ENCODE results near the gene MUC6.

Gene MUC6

DNA sequence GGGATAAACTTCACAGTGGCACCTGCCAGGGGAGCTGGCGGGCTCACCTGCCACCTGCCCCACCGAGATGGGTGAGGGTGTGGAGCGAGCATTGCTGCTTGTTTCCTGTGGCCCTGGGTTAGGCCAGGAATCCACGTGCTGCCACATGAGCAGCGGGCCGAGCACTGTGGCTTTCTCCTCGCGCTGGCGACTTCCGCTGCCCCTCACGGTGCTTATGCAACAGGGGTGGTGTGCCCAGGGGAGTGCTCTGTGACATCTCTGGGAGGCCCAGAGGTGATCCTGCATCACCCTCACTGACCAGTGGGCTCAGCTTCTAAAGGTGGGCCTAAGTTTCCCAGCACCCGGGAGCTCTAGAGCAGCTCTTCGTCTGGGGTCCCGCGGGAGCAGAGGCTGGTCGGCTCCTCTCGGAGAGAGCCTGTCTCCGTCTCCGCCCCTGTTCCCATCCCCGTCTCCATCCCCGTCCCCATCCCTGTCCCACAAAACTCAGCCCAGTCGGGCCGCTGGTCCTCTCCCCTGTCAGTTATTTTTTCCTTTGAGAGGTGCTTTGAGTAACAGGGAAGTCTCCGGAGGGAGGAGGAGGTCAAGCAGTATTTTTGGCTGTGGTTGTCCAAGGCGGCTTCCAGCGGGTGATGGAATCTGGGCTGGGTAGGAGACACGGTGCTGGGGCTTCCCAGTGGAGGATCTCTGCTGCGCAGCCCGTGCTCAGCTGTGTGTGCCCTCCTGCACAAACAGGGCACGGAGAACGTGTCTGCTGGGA, 68.3 kb downstream of the MUC6 start:
- Histone ChIP-seq H3K9me3 (ENCODE audit: insufficient read depth, low read depth, low read length) (peaks cover 17% of the 10 kb centered on the region), H3K4me1 (ENCODE audit: insufficient read depth, low read length) (no peaks in the 10 kb centered on the region), H3K9ac (ENCODE audit: low read depth, low read length) (no peak overlapping the region), H3K4me3 (ENCODE audit: low read length) (no peak overlapping the region), H3K36me3 (ENCODE audit: insufficient read depth, low read depth, low read length) (peaks cover 47% of the 10 kb centered on the region), H3K27ac (ENCODE audit: low read length) (no peak overlapping the region), H3K27me3 (ENCODE audit: insufficient read depth, low read length) (no peaks in the 10 kb centered on the region)

DNA sequence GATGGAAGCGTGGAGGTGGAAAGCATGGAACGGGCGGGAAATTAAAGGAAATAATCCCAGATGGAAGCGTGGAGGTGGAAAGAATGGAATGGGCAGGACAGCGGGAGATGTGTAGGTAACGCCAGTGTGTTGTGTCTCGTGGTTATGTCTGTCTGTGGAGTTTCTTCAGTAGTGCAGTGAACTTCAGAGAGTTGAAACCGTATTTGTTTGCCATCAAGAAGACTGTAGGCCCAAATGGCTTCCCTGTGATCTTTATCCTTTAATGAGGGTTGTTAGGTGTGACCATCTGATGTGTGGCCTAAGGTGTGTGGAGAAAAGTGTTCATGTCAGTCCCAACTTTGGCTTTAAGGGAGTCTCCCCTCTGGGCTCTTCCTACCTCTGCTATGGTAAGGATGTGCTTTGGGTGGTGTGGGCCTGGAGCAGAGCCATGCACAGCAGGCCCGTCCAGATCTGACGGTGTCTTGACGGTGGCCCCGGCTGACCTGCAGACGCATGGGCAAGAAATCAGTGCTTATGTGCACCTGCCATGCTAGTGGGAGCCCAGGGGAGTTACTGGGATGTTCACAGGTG, 71.2 kb downstream of the MUC6 start:
- Histone ChIP-seq H3K27ac (ENCODE audit: low read length) (no peak overlapping the region), H3K9me3 (ENCODE audit: insufficient read depth, low read depth, low read length) (peaks cover 19% of the 10 kb centered on the region), H3K4me1 (ENCODE audit: insufficient read depth, low read length) (no peaks in the 10 kb centered on the region), H3K36me3 (ENCODE audit: insufficient read depth, low read depth, low read length) (peaks cover 46% of the 10 kb centered on the region), H3K27me3 (ENCODE audit: insufficient read depth, low read length) (no peaks in the 10 kb centered on the region), H3K4me3 (ENCODE audit: low read length) (no peak overlapping the region), H3K9ac (ENCODE audit: low read depth, low read length) (no peak overlapping the region)

DNA sequence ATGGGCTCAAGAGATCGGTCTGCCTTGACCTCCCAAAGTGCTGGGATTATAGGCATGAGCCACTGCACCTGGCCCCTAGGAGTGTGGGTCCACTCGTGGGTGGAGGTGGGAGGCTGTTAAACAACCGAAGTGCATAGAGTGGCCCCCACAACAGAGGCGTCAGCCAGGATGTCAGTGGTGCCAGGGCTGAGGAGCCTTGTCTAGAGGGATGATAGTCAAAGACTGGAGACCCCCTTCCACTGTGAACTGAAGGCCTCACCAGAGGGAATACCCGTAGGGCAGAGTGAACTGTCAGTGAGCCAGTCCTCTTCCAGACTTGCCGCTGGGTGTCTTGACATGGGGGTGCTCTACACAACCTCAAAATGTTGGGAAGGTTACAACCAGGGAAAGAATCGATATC, 72.7 kb downstream of the MUC6 start:
- Histone ChIP-seq H3K36me3 (ENCODE audit: insufficient read depth, low read depth, low read length) (peaks cover 54% of the 10 kb centered on the region), H3K4me3 (ENCODE audit: low read length) (no peak overlapping the region), H3K9ac (ENCODE audit: low read depth, low read length) (no peak overlapping the region), H3K4me1 (ENCODE audit: insufficient read depth, low read length) (no peaks in the 10 kb centered on the region; the same call in 1 of the 2 replicates), H3K27ac (ENCODE audit: low read length) (no peak overlapping the region), H3K27me3 (ENCODE audit: insufficient read depth, low read length) (no peaks in the 10 kb centered on the region), H3K9me3 (ENCODE audit: insufficient read depth, low read depth, low read length) (peaks cover 19% of the 10 kb centered on the region)

Data from iPS-20b (cell line).